GM19328 (cell line): Measurements from ENCODE around the gene FOXI2.

Experiments
- ATAC-seq: cut with Tn5 transposase; IDR thresholded peaks from one replicate; pipeline ENCODE4 v1.9.1; 2021; ENCODE audit warnings: mild to moderate bottlenecking, moderate library complexity; ENCODE audit not compliant: unreplicated experiment

FOXI2 gene

GRCh38 chr10:127736915-127737562, at the start of gene FOXI2:
TSS of gene FOXI2 (plus strand) at chr10:127737185. CDS start at chr10:127737274, 89 bp downstream.
- ATAC-seq, result no peak

DNA sequence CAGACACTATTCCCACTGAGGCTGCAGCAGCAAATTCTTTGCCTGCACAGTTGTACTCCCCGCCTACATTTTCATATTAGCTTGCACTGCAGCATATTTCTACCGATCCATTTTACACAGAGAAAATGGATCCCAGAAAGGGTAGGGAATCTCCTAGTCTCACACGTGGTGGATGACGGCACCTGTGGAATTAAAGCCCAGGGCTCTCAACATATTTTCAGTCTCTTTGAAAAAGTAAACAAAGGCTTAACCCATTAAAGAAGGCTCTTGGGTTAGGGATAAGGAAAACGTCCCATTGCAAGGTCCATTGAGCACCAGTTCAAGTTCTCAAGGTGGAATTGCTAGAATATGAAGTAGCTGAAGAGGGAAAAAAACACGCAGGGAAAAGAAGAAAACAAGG, 49.4 kb upstream of the FOXI2 start:
- no peak for ATAC-seq

DNA sequence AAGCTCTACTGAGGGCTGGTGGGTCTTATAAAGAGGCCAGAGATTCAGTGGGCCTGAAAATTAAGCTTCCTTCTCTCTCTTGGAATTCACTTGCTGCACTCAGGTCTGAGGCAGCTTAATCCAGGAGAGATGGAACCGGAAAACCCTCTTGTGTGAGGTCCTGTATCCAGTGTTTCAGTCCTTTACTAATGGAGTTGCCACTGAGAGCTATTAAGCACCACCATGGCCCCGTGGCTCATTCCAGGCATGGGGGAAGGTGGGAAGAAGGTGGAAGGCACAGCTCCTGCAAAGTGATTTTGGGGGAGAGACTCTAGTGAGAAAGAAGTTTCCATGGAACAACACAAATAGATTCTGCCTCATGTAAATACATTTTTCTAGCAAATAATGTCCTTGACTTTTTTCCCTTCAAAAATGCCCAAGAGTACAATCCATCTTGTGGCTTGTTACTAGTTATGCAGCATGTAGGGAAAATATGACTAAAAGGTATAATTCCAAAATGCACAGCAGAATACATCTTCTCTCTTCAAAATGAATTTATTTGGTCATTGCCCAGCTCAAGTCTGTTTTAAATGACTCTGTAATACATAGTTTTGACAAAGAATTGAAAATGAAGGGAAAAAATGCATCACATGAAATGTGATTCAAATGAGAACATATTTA, 46.7 kb upstream of the FOXI2 start:
- no peak for ATAC-seq

DNA sequence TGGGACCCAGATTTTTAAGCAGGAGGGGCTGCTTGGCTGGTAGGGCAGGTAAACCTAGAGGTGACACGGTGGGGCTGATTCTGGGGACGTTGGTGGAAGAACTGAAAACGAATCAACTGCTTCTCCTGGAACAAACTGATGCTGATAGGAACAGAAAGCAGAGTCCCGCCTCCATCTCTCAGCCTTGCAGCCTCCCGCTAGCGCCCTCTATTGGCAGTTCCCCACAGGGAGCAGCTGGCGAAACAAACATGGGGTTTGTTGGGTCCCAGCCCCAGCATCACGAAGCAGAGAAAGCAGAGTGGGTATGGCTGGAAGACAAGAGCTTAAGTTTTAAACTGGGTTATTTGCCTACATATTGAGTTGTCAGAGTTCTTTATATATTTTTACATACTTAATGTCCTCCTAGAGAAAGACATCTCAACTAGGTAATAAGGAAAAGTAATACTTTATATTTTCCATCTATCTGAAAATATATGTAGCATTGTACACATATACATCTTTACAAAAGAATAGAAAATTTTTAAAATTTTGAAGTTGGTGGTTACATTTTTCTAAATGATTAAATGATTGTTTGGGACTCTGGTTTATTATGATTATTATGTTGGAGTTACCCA, 42.3 kb upstream of the FOXI2 start:
- ATAC-seq, result no peak

DNA sequence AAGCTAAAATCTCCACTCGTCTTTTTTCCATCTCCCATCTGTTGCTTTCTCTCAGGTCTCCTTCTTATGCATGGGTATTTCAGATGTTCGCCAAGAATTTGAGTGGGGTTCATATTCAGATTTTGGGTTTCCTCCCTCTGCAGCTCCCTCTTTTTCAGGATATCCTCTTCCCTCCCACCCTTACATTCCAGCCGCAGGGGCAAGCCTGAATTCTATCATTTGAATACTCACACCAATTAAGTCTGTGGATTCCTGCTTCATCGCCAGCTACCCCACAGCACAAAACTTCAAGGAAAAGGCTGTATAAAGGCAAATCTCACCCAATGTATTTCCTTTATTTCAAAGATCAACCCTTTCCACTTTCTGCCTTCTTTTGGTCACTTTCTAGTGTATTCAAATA, 41.6 kb upstream of the FOXI2 start:
- no peak for ATAC-seq

GRCh38 chr10:127698886-127699285, 38.1 kb upstream of the FOXI2 start:
- no peak for ATAC-seq

GRCh38 chr10:127699311-127699710, 37.7 kb upstream of the FOXI2 start:
- no peak for ATAC-seq

GRCh38 chr10:127702271-127702670, 34.7 kb upstream of the FOXI2 start:
- ATAC-seq, result no peak

DNA sequence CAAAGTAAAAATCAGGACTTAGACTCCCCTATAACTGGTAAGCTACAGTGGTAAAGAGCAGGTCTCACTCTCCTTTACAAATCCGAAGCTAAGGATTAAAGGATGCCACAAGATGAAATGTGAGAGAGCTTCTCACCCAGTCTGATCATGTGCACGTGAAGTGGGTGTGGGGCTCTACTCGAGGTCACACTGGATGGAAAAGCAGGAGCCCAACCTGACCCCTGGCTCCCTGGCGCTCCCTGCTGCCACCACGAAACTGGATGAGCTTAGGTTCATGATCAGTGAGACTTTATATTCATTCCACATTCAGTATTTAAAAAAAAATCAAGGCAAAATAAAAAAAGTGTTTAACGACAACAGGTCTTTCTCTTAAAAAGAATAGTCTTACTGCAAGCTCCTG, 21.7 kb upstream of the FOXI2 start:
- no peak for ATAC-seq

DNA sequence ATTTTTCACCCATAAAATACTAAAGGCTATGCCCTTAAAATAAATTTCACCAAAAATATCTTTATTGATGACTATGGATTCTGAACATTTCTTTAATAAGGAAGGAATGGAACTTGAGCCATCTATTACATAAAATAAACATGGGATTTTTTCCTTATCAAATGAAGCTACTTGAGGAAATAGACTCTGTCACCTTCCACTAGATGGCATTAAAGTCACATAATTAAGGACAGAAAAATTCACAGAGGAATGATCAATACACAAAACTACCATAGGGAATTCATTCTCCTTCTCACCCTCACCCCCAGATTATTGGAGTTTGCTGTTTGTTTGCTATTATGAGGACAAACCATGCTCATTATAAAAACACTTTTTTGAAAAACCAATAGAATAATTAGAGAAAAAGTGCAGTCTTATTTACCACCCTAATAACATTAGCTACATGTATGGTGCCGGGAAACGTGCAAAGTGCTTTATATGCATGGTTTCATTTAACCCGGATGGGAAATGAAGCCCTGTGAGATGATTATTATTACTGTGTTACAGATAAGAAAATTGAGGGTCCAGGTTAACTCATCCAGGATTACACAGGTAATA, 21.1 kb upstream of the FOXI2 start:
- ATAC-seq, result no peak

GRCh38 chr10:127720142-127720541, 16.8 kb upstream of the FOXI2 start:
- ATAC-seq, result no peak

DNA sequence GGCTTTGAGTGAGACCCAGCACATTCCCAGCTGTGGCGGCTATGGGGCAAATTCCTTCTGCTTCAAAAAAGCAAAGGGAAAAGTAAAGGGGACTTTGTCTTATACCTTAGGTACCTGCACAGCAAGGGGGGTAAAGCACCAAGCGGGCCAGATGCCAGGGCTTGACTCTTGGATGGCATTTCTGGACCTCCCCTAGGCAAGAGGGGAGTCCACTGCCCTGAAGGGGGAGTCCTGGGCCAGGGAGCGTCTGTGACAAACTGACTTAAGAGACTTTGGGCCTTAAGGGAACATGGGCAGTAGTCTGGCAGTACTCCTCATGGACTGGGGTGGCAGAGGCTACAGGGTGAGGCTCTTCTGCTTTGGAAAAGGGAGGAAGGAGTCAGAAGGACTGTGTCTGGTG, 16.1 kb upstream of the FOXI2 start:
- ATAC-seq, result no peak

GRCh38 chr10:127734753-127735152, 2.2 kb upstream of the FOXI2 start:
- no peak for ATAC-seq

- ATAC-seq, result no peak
These were observed 1.8 kb upstream of the FOXI2 start for GRCh38 chr10:127735156-127735555.

DNA sequence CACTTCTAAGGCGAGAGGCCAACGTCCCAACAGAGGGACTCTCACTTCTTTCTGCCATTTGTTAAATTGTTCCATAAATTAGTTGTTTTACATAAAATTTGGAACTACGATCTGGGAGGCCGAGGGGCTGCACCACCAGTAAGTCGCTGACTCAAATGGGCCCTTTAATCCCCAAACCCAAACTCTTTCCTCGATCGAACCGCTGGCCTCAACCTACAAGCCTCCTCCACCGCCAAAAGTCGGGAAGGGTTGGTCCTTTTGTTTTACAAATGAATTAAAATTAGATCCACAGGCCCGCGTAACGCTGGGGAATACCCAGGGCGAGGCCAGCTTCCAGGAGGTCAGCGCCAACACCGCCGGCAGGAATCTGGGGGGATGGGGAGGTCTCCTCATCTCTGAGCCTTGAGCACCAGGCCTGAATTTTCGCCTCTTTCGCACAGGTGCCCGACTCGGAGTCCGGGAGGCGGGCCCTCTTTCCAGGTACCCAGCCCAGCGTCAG, 1.2 kb upstream of the FOXI2 start:
- ATAC-seq, result no peak

DNA sequence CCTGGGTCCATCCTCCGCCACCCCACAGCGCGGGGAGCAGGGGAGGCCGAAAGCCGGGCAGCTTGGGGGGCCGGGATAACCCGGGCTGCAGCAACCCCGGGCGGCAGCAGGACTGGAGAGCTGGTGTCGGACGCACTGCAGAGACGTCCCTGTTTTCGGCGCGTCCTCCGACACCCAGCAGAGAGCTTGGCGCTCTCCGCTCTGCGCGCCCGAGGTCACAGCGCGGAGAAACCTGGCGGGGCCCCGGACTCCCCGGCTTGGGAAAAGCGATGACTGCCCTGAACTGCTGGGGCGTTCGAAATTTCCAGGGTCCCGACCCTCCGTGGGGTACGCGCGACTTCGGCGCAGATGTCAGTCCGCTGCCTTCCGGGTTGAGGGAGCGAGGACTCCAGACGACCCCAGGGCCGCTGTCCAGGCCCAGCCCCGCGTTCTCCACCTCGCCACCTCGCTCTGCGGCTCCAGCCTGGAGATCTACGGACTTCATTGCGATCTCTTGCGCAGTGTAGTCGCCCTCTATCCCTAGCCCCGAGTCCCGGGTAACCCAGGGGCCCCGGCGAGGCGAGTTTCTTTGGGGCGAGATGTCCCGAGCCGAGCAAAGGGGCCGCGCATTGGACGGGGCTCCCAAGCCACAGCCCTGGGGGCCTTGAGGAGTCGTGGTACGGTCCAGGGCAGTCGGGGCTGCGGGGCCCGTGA, 617 bp upstream of the FOXI2 start:
- ATAC-seq, result no peak

DNA sequence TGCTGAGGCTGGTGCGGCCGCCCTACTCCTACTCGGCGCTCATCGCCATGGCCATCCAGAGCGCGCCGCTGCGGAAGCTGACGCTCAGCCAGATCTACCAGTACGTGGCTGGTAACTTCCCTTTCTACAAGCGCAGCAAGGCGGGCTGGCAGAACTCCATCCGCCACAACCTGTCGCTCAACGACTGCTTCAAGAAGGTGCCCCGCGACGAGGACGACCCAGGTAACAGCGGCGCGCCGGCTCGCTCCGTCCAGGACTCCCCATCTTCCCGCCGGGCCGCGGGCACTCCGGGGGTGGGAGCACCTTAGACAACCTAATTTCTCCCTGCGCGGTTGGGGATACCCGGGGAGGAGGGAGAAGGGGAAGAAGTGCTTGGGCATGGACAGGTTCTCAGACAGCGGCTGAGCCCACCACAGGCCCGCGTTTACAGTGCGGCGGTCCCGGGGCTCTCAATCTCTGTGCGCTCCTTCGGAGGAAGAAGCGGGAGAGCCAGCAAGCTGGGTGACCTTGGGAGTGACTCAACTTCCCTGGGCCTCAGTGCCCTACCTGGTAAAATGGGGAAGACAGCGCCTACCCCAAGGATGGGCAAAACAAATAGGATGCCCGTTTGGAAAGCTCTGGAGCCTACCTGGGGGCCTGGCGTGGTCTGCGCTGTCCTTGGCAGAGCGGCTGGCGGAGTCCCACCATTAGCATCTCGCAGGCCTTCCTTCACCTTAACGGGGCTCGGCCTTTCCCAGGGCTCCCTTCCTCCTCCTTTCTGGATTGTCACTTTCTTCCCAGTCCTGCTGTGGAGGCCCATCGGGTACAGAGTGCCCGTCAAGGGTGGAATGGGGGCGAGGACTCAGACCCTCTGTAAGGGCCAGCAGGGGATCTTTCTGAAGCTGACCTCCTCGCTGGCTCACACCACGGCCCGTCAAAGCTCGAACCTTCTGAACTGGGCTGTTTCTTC, 852 bp downstream of the FOXI2 start:
- ATAC-seq, result no peak

GRCh38 chr10:127738512-127739424, 1.8 kb downstream of the FOXI2 start:
- ATAC-seq, result no peak

- no peak for ATAC-seq
These were observed 2.9 kb downstream of the FOXI2 start for GRCh38 chr10:127739908-127740307.
